ENCODE data around the gene DOCK8.
"Not testable (repeated sequence)": the region's sequence is repeated elsewhere in the genome, so short reads cannot be mapped to it uniquely, and the experiment has no call there.

Gene DOCK8

GRCh38 chr9:219036-219435 lies 4.4 kb downstream of the DOCK8 start:
- H3K9me3 Mint-ChIP-seq; DNase-seq; H3K27ac Mint-ChIP-seq; H3K4me3 Mint-ChIP-seq; H3K36me3 Mint-ChIP-seq (ENCODE audit: low read depth): not testable (repeated sequence)
- H3K4me1 Mint-ChIP-seq (ENCODE audit: low read depth): peaks cover 23% of the 10 kb centered on the region
- H3K27me3 Mint-ChIP-seq: peaks cover 13% of the 10 kb centered on the region

- Mint-ChIP-seq H3K27me3 (peaks cover 13% of the 10 kb centered on the region), H3K9me3 (no peaks in the 10 kb centered on the region), H3K27ac (no peak overlapping the region), H3K4me3 (no peak overlapping the region), H3K36me3 (ENCODE audit: low read depth) (no peaks in the 10 kb centered on the region), H3K4me1 (ENCODE audit: low read depth) (peaks cover 21% of the 10 kb centered on the region)
- DNase-seq: no peak
Measured at GRCh38 chr9:219670-220365, 5.2 kb downstream of the DOCK8 start.

- no peaks in the 10 kb centered on the region for H3K36me3 Mint-ChIP-seq (ENCODE audit: low read depth)
- no peaks in the 10 kb centered on the region for H3K9me3 Mint-ChIP-seq
- no peak for DNase-seq
- H3K27me3 Mint-ChIP-seq: no peaks in the 10 kb centered on the region
- no peak overlapping the region for H3K4me3 Mint-ChIP-seq
- no peak overlapping the region for H3K27ac Mint-ChIP-seq
- H3K4me1 Mint-ChIP-seq (ENCODE audit: low read depth): peaks cover 13% of the 10 kb centered on the region
Measured at GRCh38 chr9:221989-222776, 7.5 kb downstream of the DOCK8 start.

- Mint-ChIP-seq H3K4me3 (no peak overlapping the region), H3K27me3 (no peaks in the 10 kb centered on the region), H3K4me1 (ENCODE audit: low read depth) (peaks cover 13% of the 10 kb centered on the region), H3K27ac (no peak overlapping the region), H3K36me3 (ENCODE audit: low read depth) (no peaks in the 10 kb centered on the region), H3K9me3 (no peaks in the 10 kb centered on the region)
- no peak for DNase-seq
Measured at GRCh38 chr9:223152-223551, 8.5 kb downstream of the DOCK8 start.

GRCh38 chr9:224026-224425 lies 9.4 kb downstream of the DOCK8 start:
- Mint-ChIP-seq H3K27ac (no peak overlapping the region), H3K4me3 (no peak overlapping the region), H3K4me1 (ENCODE audit: low read depth) (peaks cover 13% of the 10 kb centered on the region)

GRCh38 chr9:224582-225520 lies 10.2 kb downstream of the DOCK8 start:
- Mint-ChIP-seq H3K4me1 (ENCODE audit: low read depth) (peaks cover 13% of the 10 kb centered on the region), H3K27me3 (no peaks in the 10 kb centered on the region), H3K4me3 (no peak overlapping the region), H3K36me3 (ENCODE audit: low read depth) (no peaks in the 10 kb centered on the region), H3K27ac (no peak overlapping the region), H3K9me3 (no peaks in the 10 kb centered on the region)
- DNase-seq: no peak

More at GRCh38 chr9:224026-224425, 9.4 kb downstream of the DOCK8 start:
- no peak for DNase-seq
- Mint-ChIP-seq H3K27me3 (no peaks in the 10 kb centered on the region), H3K9me3 (no peaks in the 10 kb centered on the region), H3K36me3 (ENCODE audit: low read depth) (no peaks in the 10 kb centered on the region)

GRCh38 chr9:227860-228259 lies 13.2 kb downstream of the DOCK8 start:
- Mint-ChIP-seq H3K9me3 (no peaks in the 10 kb centered on the region), H3K27me3 (no peaks in the 10 kb centered on the region), H3K27ac (no peak overlapping the region), H3K36me3 (ENCODE audit: low read depth) (no peaks in the 10 kb centered on the region), H3K4me3 (no peak overlapping the region), H3K4me1 (ENCODE audit: low read depth) (peaks cover 5% of the 10 kb centered on the region)
- DNase-seq: no peak

- Mint-ChIP-seq H3K27ac (no peak overlapping the region), H3K4me1 (ENCODE audit: low read depth) (peaks cover under 1% of the 10 kb centered on the region), H3K4me3 (no peak overlapping the region), H3K27me3 (no peaks in the 10 kb centered on the region), H3K9me3 (peaks cover 4% of the 10 kb centered on the region), H3K36me3 (ENCODE audit: low read depth) (no peaks in the 10 kb centered on the region)
- no peak for DNase-seq
Measured at GRCh38 chr9:228929-229695, 14.4 kb downstream of the DOCK8 start.

GRCh38 chr9:231625-232024 lies 17.0 kb downstream of the DOCK8 start:
- not testable (repeated sequence) for DNase-seq; H3K4me1 Mint-ChIP-seq (ENCODE audit: low read depth); H3K4me3 Mint-ChIP-seq; H3K27ac Mint-ChIP-seq; H3K36me3 Mint-ChIP-seq (ENCODE audit: low read depth); H3K27me3 Mint-ChIP-seq
- peaks cover 12% of the 10 kb centered on the region for H3K9me3 Mint-ChIP-seq

- DNase-seq; H3K4me3 Mint-ChIP-seq; H3K27me3 Mint-ChIP-seq; H3K36me3 Mint-ChIP-seq (ENCODE audit: low read depth); H3K27ac Mint-ChIP-seq: not testable (repeated sequence)
- H3K4me1 Mint-ChIP-seq (ENCODE audit: low read depth): peaks cover 16% of the 10 kb centered on the region
- peaks cover 16% of the 10 kb centered on the region for H3K9me3 Mint-ChIP-seq
Measured at GRCh38 chr9:233708-234107, 19.0 kb downstream of the DOCK8 start.

- Mint-ChIP-seq H3K27ac (peak overlapping the region; percentile 37), H3K27me3 (no peaks in the 10 kb centered on the region), H3K9me3 (peaks cover 16% of the 10 kb centered on the region), H3K36me3 (ENCODE audit: low read depth) (no peaks in the 10 kb centered on the region), H3K4me3 (no peak overlapping the region), H3K4me1 (ENCODE audit: low read depth) (peaks cover 19% of the 10 kb centered on the region)
- DNase-seq: no peak
Measured at GRCh38 chr9:237141-237857, 22.6 kb downstream of the DOCK8 start.

- no peaks in the 10 kb centered on the region for H3K36me3 Mint-ChIP-seq (ENCODE audit: low read depth)
- peak overlapping the region; percentile 8 for H3K27ac Mint-ChIP-seq
- peaks cover 24% of the 10 kb centered on the region for H3K4me1 Mint-ChIP-seq (ENCODE audit: low read depth)
Measured at GRCh38 chr9:237858-238345, 23.2 kb downstream of the DOCK8 start.

GRCh38 chr9:242461-243080 lies 27.9 kb downstream of the DOCK8 start:
- H3K27ac Mint-ChIP-seq: no peak overlapping the region
- H3K27me3 Mint-ChIP-seq: no peaks in the 10 kb centered on the region
- H3K9me3 Mint-ChIP-seq: no peaks in the 10 kb centered on the region
- DNase-seq: no peak
- H3K36me3 Mint-ChIP-seq (ENCODE audit: low read depth): no peaks in the 10 kb centered on the region
- peaks cover 14% of the 10 kb centered on the region for H3K4me1 Mint-ChIP-seq (ENCODE audit: low read depth)
- no peak overlapping the region for H3K4me3 Mint-ChIP-seq

More at GRCh38 chr9:237858-238345, 23.2 kb downstream of the DOCK8 start:
- Mint-ChIP-seq H3K4me3 (no peak overlapping the region), H3K9me3 (peaks cover 16% of the 10 kb centered on the region), H3K27me3 (no peaks in the 10 kb centered on the region)
- DNase-seq: no peak

All from activated T-cell treated with anti-CD3 and anti-CD28 coated beads, Interleukin-2, amount 50 U/mL, for 24 hours (primary cell).